Activated CD4-positive, alpha-beta memory T cell treated with anti-CD3 and anti-CD28 coated beads, Interleukin-2, amount 10 ng/mL, durations not matched to agents 7 days and 5 days (primary cell): ENCODE measurements around the gene CYP24A1. TPM values are rescaled to one million over a fixed set of nuclear protein-coding genes. Genes with fewer than 3 reads are reported as not detected.
A peak's percentile ranks its signal among the peaks of the same experiment; 100 is the strongest.

Experiments used
- CTCF ChIA-PET: fragments of 350-600 bp; sonication (Branson Sonifier 250); formaldehyde crosslinking; loops from one replicate; lab custom pipeline; 2021; ENCODE audit warnings: antibody characterized with exemption, inconsistent platforms; lab: Charles Lee
- POLR2A ChIA-PET: fragments of 350-600 bp; sonication (Branson Sonifier 250); formaldehyde crosslinking; loops from one replicate; lab custom pipeline; 2021; ENCODE audit warnings: antibody characterized with exemption; lab: Charles Lee
- DNase-seq: peaks from one replicate; pipeline ENCODE4 v3.0.0-alpha.2; 2020
- H3K27ac Mint-ChIP-seq: one replicate; pipeline ENCODE4 v1.8.0; 2021; ENCODE audit warnings: mild to moderate bottlenecking, mixed read lengths
- H3K27me3 Mint-ChIP-seq: one replicate; pipeline ENCODE4 v1.8.0; 2021; ENCODE audit warnings: mixed read lengths
- H3K36me3 Mint-ChIP-seq: one replicate; pipeline ENCODE4 v1.8.0; 2021; ENCODE audit warnings: low read depth, mixed read lengths
- H3K4me1 Mint-ChIP-seq: one replicate; pipeline ENCODE4 v1.8.0; 2021; ENCODE audit warnings: mixed read lengths
- H3K4me3 Mint-ChIP-seq: one replicate; pipeline ENCODE4 v1.8.0; 2021; ENCODE audit warnings: mild to moderate bottlenecking, mixed read lengths
- H3K9me3 Mint-ChIP-seq: one replicate; pipeline ENCODE4 v1.8.0; 2021; ENCODE audit warnings: mixed read lengths
- total RNA-seq, 2 experiments: library from RNA; stranded (reverse); gene quantifications; one replicate each; pipeline ENCODE4 v1.2.3, GENCODE V29; 2021

The CYP24A1 gene
- total RNA-seq, 2 experiments from 2014 or later: not detected

DNA sequence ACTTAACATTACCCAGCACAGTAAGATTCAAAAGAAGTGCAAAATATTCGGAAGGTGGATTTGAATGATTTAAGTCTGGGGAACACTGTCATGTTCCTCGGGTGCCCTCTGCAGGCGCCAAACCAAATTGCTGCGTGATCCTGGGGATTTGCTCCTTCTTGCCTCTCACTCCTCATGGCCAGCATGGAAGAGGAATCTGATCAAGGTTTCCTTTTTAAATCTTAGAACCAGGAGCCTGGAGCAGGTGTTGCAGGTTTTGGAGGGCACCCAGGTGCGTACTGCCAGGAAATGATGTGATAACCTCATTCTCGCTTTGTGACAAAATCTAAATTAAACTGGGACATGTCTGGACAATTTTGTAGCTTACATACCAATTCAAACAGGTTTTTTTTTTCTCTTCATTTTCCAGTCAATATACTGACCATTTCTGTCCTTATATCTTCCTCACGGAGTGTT, 26.0 kb upstream of the CYP24A1 start:
- Mint-ChIP-seq H3K4me1 (no peaks in the 10 kb centered on the region), H3K27ac (no peak overlapping the region), H3K36me3 (no peaks in the 10 kb centered on the region), H3K4me3 (no peak overlapping the region), H3K27me3 (peaks cover 13% of the 10 kb centered on the region), H3K9me3 (no peaks in the 10 kb centered on the region)
- ChIA-PET POLR2A (interaction anchor here (1.0 to 1.2 kb wide), 2 partner anchors 8 to 94 kb away, joined by 3 to 6 read pairs; partner anchors contain the start of gene PFDN4), CTCF (interaction anchor here (0.6 to 4.7 kb wide), 16 partner anchors 10 to 620 kb away, joined by 3 to 45 read pairs (median 4); partner anchors contain the start of gene PFDN4)
- DNase-seq: peak; percentile 71

DNA sequence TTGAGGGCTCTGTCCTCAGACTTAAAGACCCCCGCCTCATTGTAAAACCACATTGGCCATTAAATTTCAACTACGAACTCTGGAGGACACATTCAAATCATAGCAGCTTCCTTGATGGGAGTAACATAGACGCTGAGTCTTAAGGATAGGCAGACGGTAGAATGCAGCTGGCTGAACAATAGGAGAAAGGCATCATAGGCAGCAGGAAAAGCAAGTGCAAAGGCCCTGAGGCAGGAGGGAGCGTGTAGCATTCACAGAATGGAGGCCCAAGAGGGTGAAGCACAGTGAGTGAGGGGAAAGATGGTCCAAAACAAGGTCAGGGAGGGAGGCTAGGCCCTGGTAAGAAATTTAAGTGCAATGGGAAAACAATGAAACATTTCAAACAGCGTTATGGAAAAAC, 25.5 kb upstream of the CYP24A1 start:
- no peaks in the 10 kb centered on the region for H3K36me3 Mint-ChIP-seq

DNA sequence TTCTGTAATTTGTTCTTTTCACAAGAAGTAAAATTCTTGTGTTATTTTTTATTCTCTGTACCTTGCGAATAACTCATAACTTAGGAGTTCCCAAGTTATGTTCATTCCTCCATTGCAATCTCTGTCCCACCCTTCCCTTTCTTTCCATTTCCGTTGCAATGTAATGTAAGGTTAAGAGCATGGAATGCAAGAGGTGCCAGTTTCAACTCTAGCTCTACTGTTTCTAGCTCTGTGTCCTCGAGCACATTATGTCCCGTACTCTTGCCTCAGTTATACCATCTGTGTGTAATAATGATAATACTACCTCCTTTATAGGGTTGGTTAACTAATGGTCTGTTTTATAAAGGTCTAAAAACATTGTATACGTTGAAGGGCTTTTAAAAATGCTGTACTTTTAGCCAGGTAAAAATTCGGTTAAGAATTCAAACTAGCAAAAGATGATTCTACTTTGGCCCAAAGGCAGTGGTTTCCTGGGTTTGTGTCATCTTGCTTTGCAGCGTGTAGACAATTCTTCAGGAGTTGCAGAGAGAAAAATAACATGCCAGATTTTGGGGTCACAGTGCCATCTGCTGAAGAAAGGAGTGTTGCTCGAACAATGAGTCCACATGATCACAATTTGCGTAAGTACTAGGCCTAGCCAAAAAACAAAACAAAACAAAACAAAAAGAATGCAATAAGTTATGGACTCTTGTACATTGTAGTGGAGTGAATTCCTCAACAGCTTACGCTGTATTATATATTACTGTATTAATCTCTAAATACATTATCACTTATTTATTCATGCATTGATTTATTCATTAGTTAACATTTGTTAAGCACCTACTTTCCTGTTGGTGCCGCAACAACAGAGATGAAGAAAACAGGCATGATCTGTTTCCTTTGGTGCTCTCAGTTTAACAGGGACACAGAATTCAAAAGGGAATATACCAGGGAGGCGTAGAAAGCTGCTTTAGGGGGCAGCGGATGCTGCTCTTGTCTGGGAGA, 24.1 kb upstream of the CYP24A1 start:
- DNase-seq: no peak
- ChIA-PET POLR2A (no interaction called here), CTCF (interaction anchor here (1.0 to 4.7 kb wide), 6 partner anchors 10 to 450 kb away, joined by 3 to 45 read pairs (median 8); partner anchors contain the start of gene PFDN4)
- no peaks in the 10 kb centered on the region for H3K4me1 Mint-ChIP-seq
- H3K9me3 Mint-ChIP-seq: no peaks in the 10 kb centered on the region
- H3K27ac Mint-ChIP-seq: no peak overlapping the region
- no peaks in the 10 kb centered on the region for H3K36me3 Mint-ChIP-seq
- H3K4me3 Mint-ChIP-seq: no peak overlapping the region
- H3K27me3 Mint-ChIP-seq: peaks cover 13% of the 10 kb centered on the region

More for the DNA sequence above, 25.5 kb upstream of the CYP24A1 start:
- Mint-ChIP-seq H3K27me3 (peaks cover 13% of the 10 kb centered on the region), H3K4me1 (no peaks in the 10 kb centered on the region), H3K9me3 (no peaks in the 10 kb centered on the region), H3K27ac (no peak overlapping the region), H3K4me3 (no peak overlapping the region)
- no peak for DNase-seq
- ChIA-PET POLR2A (interaction anchor here (1.0 to 1.2 kb wide), 2 partner anchors 9 to 93 kb away, joined by 3 to 6 read pairs; partner anchors contain the start of gene PFDN4), CTCF (interaction anchor here (0.6 to 4.7 kb wide), 13 partner anchors 10 to 620 kb away, joined by 3 to 45 read pairs (median 4); partner anchors contain the start of gene PFDN4)

DNA sequence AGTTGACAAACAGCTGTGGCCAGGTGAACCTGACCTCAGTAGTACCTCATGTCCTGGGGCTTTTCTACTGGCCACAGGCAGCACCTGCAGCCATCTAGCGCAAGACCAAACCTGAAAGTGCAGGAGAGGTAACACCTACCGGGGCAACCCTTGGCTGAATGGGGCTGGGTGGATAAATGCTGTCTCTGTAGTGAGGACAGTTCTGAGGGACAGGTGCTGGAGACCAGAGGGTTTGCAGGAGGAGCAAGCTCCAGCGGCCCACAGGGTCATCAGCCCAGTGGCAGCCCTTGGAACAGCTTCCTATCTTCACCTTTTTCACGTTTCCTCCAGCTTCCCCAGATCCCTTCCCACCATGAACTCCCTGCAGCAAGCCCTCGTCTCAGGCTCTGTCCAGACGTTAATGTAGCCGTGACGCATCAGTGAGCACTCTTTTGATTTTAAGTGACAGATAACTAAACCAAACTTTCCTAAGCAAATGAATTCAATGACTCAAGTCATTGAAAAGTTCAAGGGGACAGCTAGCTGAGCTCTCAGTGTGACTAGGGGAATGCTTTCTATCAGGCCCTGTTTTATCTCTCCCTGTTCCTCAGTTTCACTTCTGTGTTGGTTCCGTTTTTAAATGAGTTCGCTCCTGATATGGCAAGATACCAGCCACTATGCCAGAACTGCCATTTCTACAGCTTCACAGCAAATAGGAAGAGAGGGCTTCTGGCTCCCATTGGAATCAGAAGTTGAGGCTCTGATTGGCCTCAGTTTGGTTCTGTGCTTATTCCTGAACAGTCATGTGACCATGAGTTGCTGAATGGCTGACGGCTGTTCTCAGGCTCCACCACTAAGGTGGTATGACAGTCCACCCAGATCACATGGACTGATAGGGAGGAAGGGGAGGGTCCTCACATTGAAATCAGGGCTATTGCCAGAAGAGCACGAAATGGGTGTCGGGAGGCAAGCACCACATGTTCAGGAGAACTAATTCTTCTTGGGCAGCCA, 22.0 kb upstream of the CYP24A1 start:
- Mint-ChIP-seq H3K27me3 (peaks cover 11% of the 10 kb centered on the region), H3K27ac (no peak overlapping the region), H3K9me3 (no peaks in the 10 kb centered on the region), H3K36me3 (no peaks in the 10 kb centered on the region), H3K4me3 (no peak overlapping the region), H3K4me1 (no peaks in the 10 kb centered on the region)
- CTCF ChIA-PET: interaction anchor here (1.2 to 1.4 kb wide), 2 partner anchors 12 to 91 kb away, joined by 3 to 4 read pairs; partner anchors contain the start of gene PFDN4
- POLR2A ChIA-PET: no interaction called here
- no peak for DNase-seq

DNA sequence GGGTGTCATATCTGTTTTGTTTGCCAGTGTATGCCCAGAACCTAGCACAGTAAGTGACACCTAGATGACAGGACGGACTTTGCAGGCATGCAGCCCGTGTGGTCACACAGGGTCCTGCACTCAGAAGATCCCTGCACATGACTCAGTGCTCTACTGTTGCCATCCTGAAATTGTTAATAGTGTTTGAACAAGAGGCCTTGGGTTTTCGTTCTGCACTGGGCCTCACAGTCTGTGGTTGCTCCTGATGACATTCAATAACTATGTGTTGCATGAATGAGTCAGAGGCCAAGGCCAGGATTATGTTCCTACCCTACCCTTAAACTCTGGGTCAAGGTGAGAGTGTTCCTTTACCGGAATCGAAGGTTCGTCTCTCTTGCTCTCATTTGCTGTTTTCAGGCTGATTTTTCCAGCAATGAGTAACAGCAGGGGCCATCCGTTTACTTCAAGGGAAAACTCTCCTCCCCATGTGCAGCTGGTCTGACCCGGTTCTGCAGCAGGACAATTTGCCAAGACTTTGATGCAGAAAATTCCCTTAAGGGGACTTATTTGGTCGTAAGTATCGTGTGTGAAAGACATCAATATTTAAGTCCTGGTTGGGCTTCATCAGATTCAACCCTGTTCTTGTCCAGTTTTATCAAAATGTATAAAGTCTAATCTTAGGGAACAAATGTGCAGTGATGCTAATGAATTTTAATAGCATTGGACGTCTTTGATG, 21.1 kb upstream of the CYP24A1 start:
- Mint-ChIP-seq H3K27me3 (peaks cover 11% of the 10 kb centered on the region), H3K36me3 (no peaks in the 10 kb centered on the region), H3K9me3 (no peaks in the 10 kb centered on the region), H3K27ac (no peak overlapping the region), H3K4me1 (no peaks in the 10 kb centered on the region), H3K4me3 (no peak overlapping the region)
- no peak for DNase-seq
- ChIA-PET CTCF (interaction anchor here (0.8 to 1.4 kb wide), 3 partner anchors 13 to 90 kb away, joined by 3 to 4 read pairs (median 4); partner anchors contain the start of gene PFDN4), POLR2A (no interaction called here)

DNA sequence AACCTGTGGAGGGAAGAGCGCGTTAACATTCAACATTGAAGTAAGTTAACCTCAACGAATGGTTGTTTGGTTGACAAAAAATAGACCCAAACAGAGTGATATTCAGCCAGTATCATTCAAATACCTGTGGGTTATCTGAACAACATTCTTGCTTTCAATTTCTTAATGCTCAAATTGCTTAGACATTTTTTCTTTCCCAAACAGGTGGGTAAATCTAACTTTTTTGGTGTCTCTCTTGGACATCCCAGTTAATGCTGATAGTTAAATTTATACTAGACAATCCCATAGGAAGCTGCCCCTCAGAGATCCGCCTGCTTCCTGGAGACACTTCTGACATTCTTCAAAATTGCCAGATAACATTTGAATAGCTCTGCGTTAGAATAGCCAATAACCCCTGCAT, 20.0 kb upstream of the CYP24A1 start:
- H3K36me3 Mint-ChIP-seq: no peaks in the 10 kb centered on the region
- H3K27me3 Mint-ChIP-seq: peaks cover 11% of the 10 kb centered on the region
- ChIA-PET CTCF (interaction anchor here (0.8 kb wide), 1 partner anchor 15 kb away, joined by 4 read pairs; the partner anchor contains the start of gene PFDN4), POLR2A (no interaction called here)
- no peaks in the 10 kb centered on the region for H3K4me1 Mint-ChIP-seq
- H3K4me3 Mint-ChIP-seq: no peak overlapping the region
- no peaks in the 10 kb centered on the region for H3K9me3 Mint-ChIP-seq
- DNase-seq: no peak
- no peak overlapping the region for H3K27ac Mint-ChIP-seq

DNA sequence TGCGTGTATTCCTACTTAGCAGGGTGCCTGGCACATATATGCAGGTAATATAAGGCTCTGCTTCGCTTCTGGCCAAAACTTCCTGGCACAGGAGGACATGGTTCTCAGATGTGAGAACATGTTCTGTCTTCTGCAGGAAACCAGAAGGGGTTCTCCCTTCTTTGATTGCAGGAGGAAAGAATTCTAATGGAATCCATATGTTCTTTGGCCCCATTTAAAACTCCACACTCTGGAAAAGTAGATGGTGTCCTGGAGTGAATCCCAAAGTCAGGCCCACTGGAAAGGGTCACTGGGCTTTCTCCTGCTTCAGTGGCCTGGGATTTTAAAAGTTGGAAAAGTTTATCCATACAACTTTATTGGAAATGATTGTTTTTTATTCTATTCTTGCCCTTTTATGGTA, 16.4 kb upstream of the CYP24A1 start:
- POLR2A ChIA-PET: no interaction called here
- no peak for DNase-seq
- Mint-ChIP-seq H3K27ac (no peak overlapping the region), H3K4me1 (no peaks in the 10 kb centered on the region), H3K36me3 (no peaks in the 10 kb centered on the region), H3K27me3 (peaks cover 11% of the 10 kb centered on the region), H3K9me3 (no peaks in the 10 kb centered on the region), H3K4me3 (no peak overlapping the region)
- CTCF ChIA-PET: no interaction called here

DNA sequence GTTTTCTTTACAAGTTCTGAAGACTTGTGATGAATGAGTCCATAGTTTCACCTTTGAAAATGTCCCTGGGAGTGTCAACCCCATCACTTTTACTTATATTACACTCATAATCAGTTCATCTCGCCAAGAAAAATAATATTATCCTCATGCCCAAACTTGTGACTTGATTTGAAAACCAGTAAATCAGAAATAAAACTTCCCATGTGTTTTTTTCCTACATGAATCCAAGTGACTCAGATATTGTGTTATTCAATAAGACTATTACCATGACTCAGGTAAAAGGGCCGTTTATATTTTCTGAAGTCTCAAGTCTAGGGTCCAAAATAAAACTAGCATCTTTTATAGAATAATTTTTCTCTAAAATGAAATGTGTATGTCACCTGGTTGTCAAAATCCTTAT, 15.8 kb upstream of the CYP24A1 start:
- no peaks in the 10 kb centered on the region for H3K4me1 Mint-ChIP-seq
- peaks cover 17% of the 10 kb centered on the region for H3K27me3 Mint-ChIP-seq
- CTCF ChIA-PET: no interaction called here
- H3K36me3 Mint-ChIP-seq: no peaks in the 10 kb centered on the region
- POLR2A ChIA-PET: no interaction called here
- no peak for DNase-seq
- no peaks in the 10 kb centered on the region for H3K9me3 Mint-ChIP-seq
- H3K27ac Mint-ChIP-seq: no peak overlapping the region
- no peak overlapping the region for H3K4me3 Mint-ChIP-seq

DNA sequence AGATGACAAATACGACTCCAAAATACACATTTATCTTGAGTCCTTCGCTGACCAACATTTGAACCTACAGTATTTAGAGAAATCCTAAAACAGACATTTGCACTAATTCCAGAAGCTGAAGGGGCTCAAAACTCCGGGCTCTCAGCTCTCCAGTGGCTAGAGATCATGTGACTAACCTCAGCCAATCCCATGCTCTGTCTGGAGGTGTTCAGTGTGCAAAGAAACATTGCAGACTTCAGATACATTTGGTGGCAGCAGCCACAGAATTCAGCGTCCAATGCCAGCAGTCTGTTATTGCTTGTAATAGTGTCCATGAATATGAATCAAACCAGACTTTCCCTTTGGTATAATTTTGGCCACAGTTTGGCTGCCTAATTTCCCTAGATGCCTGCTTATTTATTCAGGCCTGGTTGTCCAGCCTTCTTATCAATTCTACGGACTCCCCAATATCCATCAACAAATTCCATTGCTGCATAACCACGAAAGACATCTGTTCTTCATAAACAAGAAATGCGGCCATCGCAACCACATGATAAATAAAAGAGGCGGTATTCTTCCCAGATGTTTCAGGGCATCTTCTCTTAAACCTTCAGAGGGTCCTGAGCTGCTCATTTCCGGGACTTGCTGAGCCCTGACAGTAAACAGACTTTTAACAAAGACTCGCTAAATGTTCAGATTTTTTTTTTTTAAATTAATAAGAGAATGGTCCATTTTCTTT, 14.5 kb upstream of the CYP24A1 start:
- no peak overlapping the region for H3K27ac Mint-ChIP-seq
- POLR2A ChIA-PET: no interaction called here
- H3K27me3 Mint-ChIP-seq: peaks cover 22% of the 10 kb centered on the region
- CTCF ChIA-PET: interaction anchor here (1.3 to 1.4 kb wide), 2 partner anchors 12 to 85 kb away, joined by 3 to 5 read pairs; no protein-coding TSS in a partner anchor
- H3K9me3 Mint-ChIP-seq: no peaks in the 10 kb centered on the region
- DNase-seq: no peak
- no peaks in the 10 kb centered on the region for H3K4me1 Mint-ChIP-seq
- H3K4me3 Mint-ChIP-seq: no peak overlapping the region
- H3K36me3 Mint-ChIP-seq: no peaks in the 10 kb centered on the region

DNA sequence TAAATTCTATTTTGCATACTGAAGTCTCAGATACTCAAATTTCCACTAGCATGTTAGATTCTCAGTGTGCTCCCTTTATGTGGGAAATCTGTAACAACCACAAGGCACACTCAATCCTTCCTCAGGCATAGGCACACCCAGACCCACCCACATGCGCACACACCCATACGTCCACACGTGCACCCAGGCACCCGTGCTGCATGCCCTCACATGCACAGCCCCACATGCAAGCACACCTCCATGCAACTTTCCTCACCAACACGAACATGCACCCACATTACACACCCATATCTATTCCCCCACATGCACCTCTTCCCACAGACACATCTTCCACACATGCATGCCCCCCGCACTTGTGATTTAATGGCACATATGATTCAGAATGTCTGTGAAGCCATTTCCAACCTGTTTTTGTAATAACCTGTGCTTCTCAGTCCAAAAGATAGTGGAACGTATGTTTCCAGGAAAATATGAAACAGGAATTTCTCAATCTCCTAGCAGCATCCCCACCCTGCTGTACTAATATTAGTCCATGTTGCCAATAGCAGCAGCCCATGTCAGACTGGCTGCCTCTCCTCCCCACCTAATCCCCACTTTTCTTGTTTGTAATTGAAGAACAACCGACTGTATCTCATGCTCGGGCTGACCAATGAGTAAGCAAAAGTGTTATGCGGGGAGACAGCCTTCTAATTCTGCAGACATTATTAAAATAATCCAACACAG, 11.3 kb upstream of the CYP24A1 start:
- Mint-ChIP-seq H3K27me3 (peaks cover 37% of the 10 kb centered on the region), H3K4me3 (no peak overlapping the region), H3K36me3 (no peaks in the 10 kb centered on the region), H3K9me3 (no peaks in the 10 kb centered on the region), H3K4me1 (peaks cover 2% of the 10 kb centered on the region), H3K27ac (no peak overlapping the region)
- ChIA-PET POLR2A (no interaction called here), CTCF (no interaction called here)
- no peak for DNase-seq

DNA sequence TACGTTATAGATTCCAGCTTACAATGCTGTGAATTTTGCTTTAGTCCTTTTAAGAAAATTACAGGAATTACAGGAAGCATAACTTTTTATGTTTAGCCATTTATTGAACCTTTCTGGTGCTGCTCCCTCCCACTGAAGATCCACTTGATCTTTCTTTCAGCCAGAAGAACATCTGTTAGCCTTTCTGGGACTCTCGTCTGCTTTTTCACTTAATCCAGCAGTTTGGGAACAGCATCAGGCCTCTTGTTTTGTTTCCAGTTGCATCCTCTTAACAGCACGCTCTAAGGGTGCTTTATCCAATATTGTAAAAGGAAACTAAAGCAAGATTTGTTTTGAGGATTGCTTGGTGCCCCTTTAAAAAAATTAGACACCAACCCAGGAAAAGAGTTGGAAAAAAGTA, 10.3 kb upstream of the CYP24A1 start:
- ChIA-PET CTCF (no interaction called here), POLR2A (no interaction called here)
- Mint-ChIP-seq H3K27me3 (peaks cover 39% of the 10 kb centered on the region), H3K27ac (no peak overlapping the region), H3K9me3 (no peaks in the 10 kb centered on the region), H3K4me1 (peaks cover 6% of the 10 kb centered on the region), H3K36me3 (no peaks in the 10 kb centered on the region), H3K4me3 (no peak overlapping the region)
- DNase-seq: no peak
